Measurements from ENCODE around the gene DCP1B.

GRCh38 chr12:2018391-2018790 lies 14.1 kb upstream of the DCP1B start:
- TF ChIP-seq CTCF (IDR thresholded peaks at IDR 0.05) (no peak), POLR2A (IDR thresholded peaks at IDR 0.05) (no peak)
